ENCODE results near the gene AHCYL1.

GRCh38 chr1:110006516-110006915 is 22.0 kb downstream of the AHCYL1 start:
- TF ChIP-seq EZH2 (IDR thresholded peaks at IDR 0.05; ENCODE audit: insufficient read depth, poor library complexity, severe bottlenecking) (no peak), EZH2phosphoT487 (IDR thresholded peaks at IDR 0.05; ENCODE audit: insufficient read depth, low read depth) (no peak)
